C4-2B (cell line): ENCODE measurements around the gene STK38L.

Experiments
- H3K27ac ChIP-seq: fragments of 450-650 bp; 2 replicates; pipeline ENCODE4 v1.5.1; 2017
- CTCF ChIP-seq: fragments of 450-650 bp; conservative IDR thresholded peaks from 2 replicates; pipeline ENCODE4 v1.5.1; 2017; ENCODE audit warnings: mild to moderate bottlenecking
- ZFX ChIP-seq: fragments of 450-650 bp; IDR thresholded peaks from 2 replicates; pipeline ENCODE4 v1.6.1; 2017

The STK38L gene

GRCh38 chr12:27331291-27331926 is 87.3 kb downstream of the STK38L start:
- TF ChIP-seq CTCF (no peak), ZFX (no peak)
- no peak overlapping the region for H3K27ac ChIP-seq

GRCh38 chr12:27331927-27332324 is 87.8 kb downstream of the STK38L start:
- TF ChIP-seq CTCF (no peak), ZFX (no peak)
- peak overlapping the region; percentile 56 for H3K27ac ChIP-seq

- TF ChIP-seq CTCF (no peak), ZFX (no peak)
- H3K27ac ChIP-seq: peak overlapping the region; percentile 56
Measured at GRCh38 chr12:27332407-27332713, 88.3 kb downstream of the STK38L start.

- H3K27ac ChIP-seq: peak within 1 kb of the TSS; percentile 56
- TF ChIP-seq CTCF (no peak; the same call in 1 of the 2 replicates), ZFX (peak; percentile 83)
Measured at GRCh38 chr12:27332714-27333402, 88.8 kb downstream of the STK38L start, which contains the start of gene BMAL2. TSS of gene BMAL2 (plus strand) at chr12:27332836. CDS start at chr12:27333073, 237 bp downstream.

- TF ChIP-seq ZFX: no peak
- peak overlapping the region; percentile 56 for H3K27ac ChIP-seq
Measured at GRCh38 chr12:27333403-27334009, 89.4 kb downstream of the STK38L start.

- H3K27ac ChIP-seq: no peak overlapping the region
- TF ChIP-seq CTCF: no peak
- TF ChIP-seq ZFX: no peak
Measured at GRCh38 chr12:27334042-27334720, 90.1 kb downstream of the STK38L start.

- TF ChIP-seq CTCF (no peak), ZFX (no peak)
- no peak overlapping the region for H3K27ac ChIP-seq
Measured at GRCh38 chr12:27334721-27335082, 90.6 kb downstream of the STK38L start.
